Trophoblast cell (in vitro differentiated cells and primary cell): ENCODE results near the gene NFIB.

Experiments used
- DNase-seq, 2 donors: peaks; one replicate each; pipeline ENCODE4 v3.0.0-alpha.2; 2016
- H2AFZ ChIP-seq: 2 replicates; pipeline ENCODE4 v1.6.1; 2013; ENCODE audit warnings: low read length, moderate library complexity, mild to moderate bottlenecking; ENCODE audit not compliant: insufficient read depth, poor library complexity
- H2AK5ac ChIP-seq: 2 replicates; pipeline ENCODE4 v1.6.1; 2013; ENCODE audit warnings: mild to moderate bottlenecking, low read length
- H2BK120ac ChIP-seq: 2 replicates; pipeline ENCODE4 v1.6.1; 2013; ENCODE audit warnings: low read length, mild to moderate bottlenecking, moderate library complexity; ENCODE audit not compliant: insufficient read depth, poor library complexity
- H2BK12ac ChIP-seq: 2 replicates; pipeline ENCODE4 v1.6.1; 2013; ENCODE audit warnings: mild to moderate bottlenecking, low read length, moderate library complexity
- H2BK5ac ChIP-seq: 2 replicates; pipeline ENCODE4 v1.6.1; 2013; ENCODE audit warnings: low read length, low read depth, moderate library complexity, mild to moderate bottlenecking; ENCODE audit not compliant: poor library complexity
- H3K14ac ChIP-seq: 2 replicates; pipeline ENCODE4 v1.6.1; 2013; ENCODE audit warnings: mild to moderate bottlenecking, low read length
- H3K18ac ChIP-seq: 2 replicates; pipeline ENCODE4 v1.6.1; 2013; ENCODE audit warnings: mild to moderate bottlenecking, low read length
- H3K23ac ChIP-seq: 2 replicates; pipeline ENCODE4 v1.6.1; 2013; ENCODE audit warnings: low read length
- H3K27ac ChIP-seq: 2 replicates; pipeline ENCODE4 v1.5.1; 2013; ENCODE audit warnings: low read depth, mild to moderate bottlenecking, inconsistent platforms, low read length, moderate library complexity
- H3K27me3 ChIP-seq: 2 replicates; pipeline ENCODE4 v1.6.1; 2013; ENCODE audit warnings: inconsistent platforms, mild to moderate bottlenecking, low read length, moderate library complexity; ENCODE audit not compliant: insufficient read depth
- H3K36me3 ChIP-seq, 2 experiments: 1 replicate in 1 of 2; 2 replicates in 1 of 2; pipeline ENCODE4 v1.6.1; 2013; ENCODE audit warnings: low read length in 2 of 2, mild to moderate bottlenecking in 2 of 2, moderate library complexity in 1 of 2; ENCODE audit not compliant: insufficient read depth in 2 of 2, control insufficient read depth in 1 of 2
- H3K4ac ChIP-seq: 2 replicates; pipeline ENCODE4 v1.6.1; 2013; ENCODE audit warnings: low read depth, mild to moderate bottlenecking, low read length, moderate library complexity
- H3K4me1 ChIP-seq, 2 experiments: 1 replicate in 1 of 2; 2 replicates in 1 of 2; pipeline ENCODE4 v1.6.1; 2013; ENCODE audit warnings: low read length in 2 of 2, mild to moderate bottlenecking in 2 of 2, moderate library complexity in 1 of 2; ENCODE audit not compliant: insufficient read depth in 2 of 2, control insufficient read depth in 1 of 2
- H3K4me2 ChIP-seq: 2 replicates; pipeline ENCODE4 v1.6.1; 2013; ENCODE audit warnings: inconsistent platforms, mild to moderate bottlenecking, low read length, moderate library complexity
- H3K4me3 ChIP-seq: 2 replicates; pipeline ENCODE4 v1.5.1; 2013; ENCODE audit warnings: mild to moderate bottlenecking, low read depth, low read length, inconsistent platforms
- H3K79me1 ChIP-seq: one replicate; pipeline ENCODE4 v1.6.1; 2013; ENCODE audit warnings: low read length
- H3K79me2 ChIP-seq: 2 replicates; pipeline ENCODE4 v1.6.1; 2013; ENCODE audit warnings: low read length, mild to moderate bottlenecking; ENCODE audit not compliant: control insufficient read depth, insufficient read depth, poor library complexity
- H3K9ac ChIP-seq: 2 replicates; pipeline ENCODE4 v1.6.1; 2013; ENCODE audit warnings: mild to moderate bottlenecking, low read length
- H3K9me3 ChIP-seq: 2 replicates; pipeline ENCODE4 v1.6.1; 2013; ENCODE audit warnings: low read depth, mild to moderate bottlenecking, control low read depth, inconsistent platforms, low read length; ENCODE audit not compliant: insufficient read depth
- H4K12ac ChIP-seq: 2 replicates; pipeline ENCODE4 v1.6.1; 2013; ENCODE audit warnings: low read depth, mild to moderate bottlenecking, low read length, moderate library complexity
- H4K8ac ChIP-seq: 2 replicates; pipeline ENCODE4 v1.6.1; 2013; ENCODE audit warnings: low read depth, mild to moderate bottlenecking, low read length, moderate library complexity
- H4K91ac ChIP-seq: one replicate; pipeline ENCODE4 v1.6.1; 2013; ENCODE audit warnings: low read depth, mild to moderate bottlenecking, low read length, moderate library complexity
- WGBS: extraction: QIAGEN DNeasy Blood & Tissue Kit; methylation state at CpG from one replicate; pipeline ENCODE4 v1.1.7; 2013; ENCODE audit warnings: missing lambda C conversion rate; ENCODE audit not compliant: insufficient read length, insufficient coverage; ENCODE audit errors: extremely low coverage; 5-methylcytosine and 5-hydroxymethylcytosine counted together

Gene NFIB

GRCh38 chr9:14136646-14137370, 177.1 kb downstream of the NFIB start:
- Histone ChIP-seq H2AFZ (no peak overlapping the region), H3K14ac (no peak overlapping the region), H3K4me1 (no peaks in the 10 kb centered on the region), H3K9me3 (no peaks in the 10 kb centered on the region), H3K36me3 (no peaks in the 10 kb centered on the region), H3K4me3 (no peak overlapping the region), H4K12ac (no peak overlapping the region), H2BK5ac (no peak overlapping the region), H4K91ac (no peak overlapping the region), H3K4me2 (no peak overlapping the region), H2BK12ac (no peak overlapping the region), H3K9ac (no peak overlapping the region), H3K18ac (no peak overlapping the region), H4K8ac (no peak overlapping the region), H3K79me2 (no peaks in the 10 kb centered on the region), H3K27ac (no peak overlapping the region), H2BK120ac (no peak overlapping the region), H3K27me3 (no peaks in the 10 kb centered on the region), H3K79me1 (no peaks in the 10 kb centered on the region), H3K23ac (no peak overlapping the region), H2AK5ac (no peak overlapping the region), H3K4ac (no peak overlapping the region)
- WGBS = no CpG with 5 or more reads among the region's 3 CpGs
- DNase-seq = no peak

GRCh38 chr9:14136047-14136635, 177.8 kb downstream of the NFIB start:
- Histone ChIP-seq H2BK5ac (no peak overlapping the region), H3K79me1 (no peaks in the 10 kb centered on the region), H3K27ac (no peak overlapping the region), H4K8ac (no peak overlapping the region), H4K91ac (no peak overlapping the region), H3K14ac (no peak overlapping the region), H3K18ac (no peak overlapping the region), H3K27me3 (no peaks in the 10 kb centered on the region), H3K4me1 (no peaks in the 10 kb centered on the region), H3K4me2 (no peak overlapping the region), H3K4ac (no peak overlapping the region), H3K9ac (no peak overlapping the region), H3K79me2 (no peaks in the 10 kb centered on the region), H2BK12ac (no peak overlapping the region), H2BK120ac (no peak overlapping the region), H3K23ac (no peak overlapping the region), H3K4me3 (no peak overlapping the region), H3K9me3 (no peaks in the 10 kb centered on the region), H2AFZ (no peak overlapping the region), H4K12ac (no peak overlapping the region), H3K36me3 (no peaks in the 10 kb centered on the region), H2AK5ac (no peak overlapping the region)
- no CpG with 5 or more reads among the region's 3 CpGs for WGBS
- no peak for DNase-seq

- Histone ChIP-seq H3K79me2 (no peaks in the 10 kb centered on the region), H3K14ac (no peak overlapping the region), H2BK12ac (no peak overlapping the region), H3K9me3 (no peaks in the 10 kb centered on the region), H2BK120ac (no peak overlapping the region), H3K18ac (no peak overlapping the region), H3K9ac (no peak overlapping the region), H3K4me3 (no peak overlapping the region), H3K27me3 (no peaks in the 10 kb centered on the region), H2AFZ (no peak overlapping the region), H3K4me2 (no peak overlapping the region), H4K8ac (no peak overlapping the region), H4K91ac (no peak overlapping the region), H4K12ac (no peak overlapping the region), H3K27ac (no peak overlapping the region), H2BK5ac (no peak overlapping the region), H3K23ac (no peak overlapping the region), H3K36me3 (no peaks in the 10 kb centered on the region), H3K79me1 (no peaks in the 10 kb centered on the region), H3K4me1 (no peaks in the 10 kb centered on the region), H2AK5ac (no peak overlapping the region), H3K4ac (no peak overlapping the region)
- no peak for DNase-seq
- no CpG with 5 or more reads among the region's 1 CpG for WGBS
Observed at GRCh38 chr9:14135421-14135820, 178.5 kb downstream of the NFIB start.

- Histone ChIP-seq H3K36me3 (no peaks in the 10 kb centered on the region), H2BK5ac (no peak overlapping the region)
Observed at GRCh38 chr9:14133394-14133793, 180.5 kb downstream of the NFIB start.

More at GRCh38 chr9:14133394-14133793, 180.5 kb downstream of the NFIB start:
- Histone ChIP-seq H3K4ac (no peak overlapping the region), H4K91ac (no peak overlapping the region), H3K18ac (no peak overlapping the region), H3K4me3 (no peak overlapping the region), H3K23ac (no peak overlapping the region), H3K4me1 (no peaks in the 10 kb centered on the region), H2BK120ac (no peak overlapping the region), H3K27ac (no peak overlapping the region), H3K9ac (no peak overlapping the region), H3K9me3 (no peaks in the 10 kb centered on the region), H2AFZ (no peak overlapping the region), H4K12ac (no peak overlapping the region), H3K79me2 (no peaks in the 10 kb centered on the region), H2AK5ac (no peak overlapping the region), H4K8ac (no peak overlapping the region), H3K14ac (no peak overlapping the region), H3K79me1 (no peaks in the 10 kb centered on the region), H2BK12ac (no peak overlapping the region), H3K4me2 (no peak overlapping the region), H3K27me3 (no peaks in the 10 kb centered on the region)
- DNase-seq = no peak
